ENCODE results near the gene NOC2L. TPM values are rescaled to one million over a fixed set of nuclear protein-coding genes. Genes with fewer than 3 reads are reported as not detected.

Gene NOC2L
- total RNA-seq, 2 experiments from 2014 or later, result 77.9 to 99.0 TPM

GRCh38 chr1:997713-997992 is 38.6 kb upstream of the NOC2L start:
- no TSS peak for BruUV-seq (replicated peaks)
- ChIA-PET CTCF (ENCODE audit: unreplicated experiment) (interaction anchor here (0.6 kb wide), 1 partner anchor 18 kb away, joined by 3 read pairs; no protein-coding TSS in a partner anchor), POLR2A (no interaction called here)
- H3K4me1 ChIP-seq (ENCODE audit: insufficient read depth, low read length, poor library complexity, severe bottlenecking), result no peaks in the 10 kb centered on the region
- H3K9me3 ChIP-seq (ENCODE audit: low read length), result no peaks in the 10 kb centered on the region
- H3K79me2 ChIP-seq (ENCODE audit: insufficient read depth, low read depth, low read length), result no peaks in the 10 kb centered on the region
- H3K27ac ChIP-seq (ENCODE audit: low read depth, low read length, poor library complexity, severe bottlenecking), result no peak overlapping the region
- H2AFZ ChIP-seq (ENCODE audit: low read length), result no peak overlapping the region
- intact Hi-C loops (cut with micrococcal nuclease; ENCODE audit: unreplicated experiment), result no loop called here
- no peaks in the 10 kb centered on the region for H4K20me1 ChIP-seq (ENCODE audit: insufficient read depth, low read length)
- no peak for DNase-seq (ENCODE audit: low spot score)
- H3K4me2 ChIP-seq (ENCODE audit: low read length), result no peak overlapping the region
- TF ChIP-seq EZH2phosphoT487 (IDR thresholded peaks at IDR 0.05; ENCODE audit: borderline replicate concordance, low read depth, low read length), result no peak
- no peak for TF ChIP-seq CTCF (conservative IDR thresholded peaks at IDR 0.05; ENCODE audit: low read length)
- no peak overlapping the region for H3K4me3 ChIP-seq (ENCODE audit: low read depth, low read length, poor library complexity, severe bottlenecking)
- no peaks in the 10 kb centered on the region for H3K36me3 ChIP-seq (ENCODE audit: insufficient read depth, low read length)
- H3K9me2 ChIP-seq (ENCODE audit: insufficient read depth, low read length), result no peaks in the 10 kb centered on the region

GRCh38 chr1:996851-997712 is 38.0 kb upstream of the NOC2L start:
- Histone ChIP-seq H3K9me3 (ENCODE audit: low read length) (no peaks in the 10 kb centered on the region), H3K27ac (ENCODE audit: low read depth, low read length, poor library complexity, severe bottlenecking) (no peak overlapping the region), H4K20me1 (ENCODE audit: insufficient read depth, low read length) (no peaks in the 10 kb centered on the region), H3K36me3 (ENCODE audit: insufficient read depth, low read length) (no peaks in the 10 kb centered on the region), H3K4me1 (ENCODE audit: insufficient read depth, low read length, poor library complexity, severe bottlenecking) (no peaks in the 10 kb centered on the region), H2AFZ (ENCODE audit: low read length) (no peak overlapping the region), H3K79me2 (ENCODE audit: insufficient read depth, low read depth, low read length) (no peaks in the 10 kb centered on the region), H3K4me3 (ENCODE audit: low read depth, low read length, poor library complexity, severe bottlenecking) (no peak overlapping the region), H3K4me2 (ENCODE audit: low read length) (no peak overlapping the region), H3K9me2 (ENCODE audit: insufficient read depth, low read length) (no peaks in the 10 kb centered on the region)
- TF ChIP-seq EZH2phosphoT487 (IDR thresholded peaks at IDR 0.05; ENCODE audit: borderline replicate concordance, low read depth, low read length), result no peak
- TF ChIP-seq CTCF (conservative IDR thresholded peaks at IDR 0.05; ENCODE audit: low read length), result no peak
- no TSS peak for BruUV-seq (replicated peaks)
- CTCF ChIA-PET (ENCODE audit: unreplicated experiment), result no interaction called here
- no peak for DNase-seq (ENCODE audit: low spot score)
- intact Hi-C loops (cut with micrococcal nuclease; ENCODE audit: unreplicated experiment), result no loop called here
- POLR2A ChIA-PET, result no interaction called here

Data from OCI-LY7 (cell line).